Upper lobe of left lung (tissue), 6 donors: Measurements from ENCODE around the gene APBA1. TPM values are rescaled to one million over a fixed set of nuclear protein-coding genes. Genes with fewer than 3 reads are reported as not detected.
"Not testable (repeated sequence)": the region's sequence is repeated elsewhere in the genome, so short reads cannot be mapped to it uniquely, and the experiment has no call there.

Experiments used
- ATAC-seq, 2 donors: fragments of 200-7000 bp; cut with Tn5 transposase; one replicate each; pipeline ENCODE4 v1.9.1; 2022; ENCODE audit warnings: mild to moderate bottlenecking in 2 of 2, moderate library complexity in 2 of 2; ENCODE audit not compliant: low FRiP score in 2 of 2
- DNase-seq, 2 donors: peaks; one replicate each; pipeline ENCODE4 v3.0.0-alpha.2; 2019 to 2020
- H3K27ac ChIP-seq, 4 donors: fragments of 200-600 bp; sonication (generic); one replicate each; pipeline ENCODE4 v1.5.1; 2016 to 2019
- H3K27me3 ChIP-seq, 4 donors: fragments of 200-600 bp; sonication (generic); one replicate each; pipeline ENCODE4 v1.5.1; 2017 to 2019
- H3K36me3 ChIP-seq, 4 donors: fragments of 200-600 bp; sonication (generic); one replicate each; pipeline ENCODE4 v1.5.1; 2016 to 2019
- H3K4me1 ChIP-seq, 4 donors: fragments of 200-600 bp; sonication (generic); one replicate each; pipeline ENCODE4 v1.5.1; 2018 to 2019
- H3K4me3 ChIP-seq, 4 donors: fragments of 200-600 bp; sonication (generic); one replicate each; pipeline ENCODE4 v1.5.1; 2017 to 2019; ENCODE audit warnings: mild to moderate bottlenecking in 2 of 4, moderate library complexity in 1 of 4
- H3K9me3 ChIP-seq, 4 donors: fragments of 200-600 bp; sonication (generic); one replicate each; pipeline ENCODE4 v1.5.1; 2018 to 2019
- CTCF ChIP-seq, 6 experiments: fragments of 450-650 bp in 4 of 6; fragments of 200-600 bp in 2 of 6; sonication (generic) in 2 of 6; IDR thresholded peaks; one replicate each; pipeline ENCODE4 v1.5.1; 2016 to 2019; ENCODE audit warnings: antibody characterized with exemption in 6 of 6
- EP300 ChIP-seq, 4 donors: sonication (generic); formaldehyde crosslinking; IDR thresholded peaks; one replicate each; pipeline ENCODE4 v1.5.1; 2017; ENCODE audit warnings: antibody characterized with exemption in 4 of 4, control low read depth in 2 of 4
- POLR2A ChIP-seq, 4 donors: fragments of 450-650 bp; IDR thresholded peaks; one replicate each; pipeline ENCODE4 v1.5.1; 2016 to 2017; ENCODE audit warnings: antibody characterized with exemption in 4 of 4, mild to moderate bottlenecking in 2 of 4
- POLR2AphosphoS5 ChIP-seq, 2 donors: sonication (generic); formaldehyde crosslinking; IDR thresholded peaks; one replicate each; pipeline ENCODE4 v1.5.1; 2017; ENCODE audit warnings: antibody characterized with exemption in 2 of 2
- WGBS, 2 donors: methylation state at CpG; one replicate each; pipeline ENCODE4 v1.1.5; 2017 to 2018; 5-methylcytosine and 5-hydroxymethylcytosine counted together
- total RNA-seq, 6 donors: library from RNA; depleted of rRNA in 4 of 6; stranded (reverse); fragments of >200 nt in 4 of 6; gene quantifications; one replicate each; pipeline versions ENCODE4 v1.1.0 to v1.2.1, GENCODE V29; 2016 to 2021
- donor health status: DM: no; HTN: no; CAD: no; lungs with moderate emphysema.
- donor health status: DM: no; HTN: yes; CAD: no; lungs with severe emphysema.

Gene APBA1
- total RNA-seq, 6 donors from 2014 or later, result 2.1 to 5.4 (median 4.0) TPM

- ATAC-seq, result peak in 1 of 2 donors; percentile 26
- Histone ChIP-seq H3K36me3 (no peaks in the 10 kb centered on the region), H3K27me3 (no peaks in the 10 kb centered on the region), H3K27ac (no peak overlapping the region), H3K9me3 (no peaks in the 10 kb centered on the region), H3K4me1 (peaks cover 0 to 7% (median 0%) of the 10 kb centered on the region in 4 donors), H3K4me3 (no peak overlapping the region)
- TF ChIP-seq EP300 (IDR thresholded peaks at IDR 0.05) (no peak), CTCF (IDR thresholded peaks at IDR 0.05) (no peak), POLR2A (IDR thresholded peaks at IDR 0.05) (no peak), POLR2AphosphoS5 (IDR thresholded peaks at IDR 0.05) (no peak)
- DNase-seq, result peak in 1 of 2 donors; percentile 71
- 77 to 79% methylated on average over 22 to 51 of the region's 52 CpGs for WGBS, 2 donors
Measured at GRCh38 chr9:69411931-69412740, 260.0 kb downstream of the APBA1 start.

- DNase-seq, result no peak
Measured at GRCh38 chr9:69411246-69411645, 260.9 kb downstream of the APBA1 start.

GRCh38 chr9:69409936-69410335 is 262.2 kb downstream of the APBA1 start:
- not testable (repeated sequence) for H3K27ac ChIP-seq, DNase-seq, ATAC-seq, H3K4me1 ChIP-seq, H3K4me3 ChIP-seq, H3K36me3 ChIP-seq, H3K9me3 ChIP-seq, H3K27me3 ChIP-seq
- 85 to 89% methylated on average over 6 of the region's 6 CpGs for WGBS, 2 donors

More at GRCh38 chr9:69411246-69411645, 260.9 kb downstream of the APBA1 start:
- Histone ChIP-seq H3K9me3 (no peaks in the 10 kb centered on the region), H3K36me3 (no peaks in the 10 kb centered on the region), H3K27me3 (no peaks in the 10 kb centered on the region), H3K4me1 (peaks cover 0 to 7% (median 0%) of the 10 kb centered on the region in 4 donors), H3K4me3 (no peak overlapping the region), H3K27ac (no peak overlapping the region)
- WGBS, 2 donors, result 95% methylated on average over 3 of the region's 3 CpGs
- no peak for ATAC-seq
- TF ChIP-seq CTCF (IDR thresholded peaks at IDR 0.05) (no peak), POLR2AphosphoS5 (IDR thresholded peaks at IDR 0.05) (no peak), POLR2A (IDR thresholded peaks at IDR 0.05) (no peak), EP300 (IDR thresholded peaks at IDR 0.05) (no peak)

GRCh38 chr9:69400470-69400869 is 271.7 kb downstream of the APBA1 start:
- Histone ChIP-seq H3K9me3 (no peaks in the 10 kb centered on the region), H3K27ac (no peak overlapping the region), H3K4me3 (no peak overlapping the region), H3K4me1 (no peaks in the 10 kb centered on the region), H3K36me3 (no peaks in the 10 kb centered on the region), H3K27me3 (no peaks in the 10 kb centered on the region)
- TF ChIP-seq POLR2A (IDR thresholded peaks at IDR 0.05), result no peak
- TF ChIP-seq CTCF (IDR thresholded peaks at IDR 0.05), result no peak
- no peak for TF ChIP-seq EP300 (IDR thresholded peaks at IDR 0.05)
- TF ChIP-seq POLR2AphosphoS5 (IDR thresholded peaks at IDR 0.05), result no peak
- no peak for DNase-seq
- WGBS, 2 donors, result 77 to 100% methylated on average over 1 of the region's 1 CpG
- no peak for ATAC-seq

- no peak overlapping the region for H3K27ac ChIP-seq
- H3K36me3 ChIP-seq, result no peaks in the 10 kb centered on the region
- H3K27me3 ChIP-seq, result no peaks in the 10 kb centered on the region
- H3K4me1 ChIP-seq, result no peaks in the 10 kb centered on the region
- ATAC-seq, result no peak
- WGBS, 2 donors, result 59 to 77% methylated on average over 11 to 12 of the region's 12 CpGs
- no peak for TF ChIP-seq EP300 (IDR thresholded peaks at IDR 0.05)
- TF ChIP-seq POLR2A (IDR thresholded peaks at IDR 0.05), result no peak
- no peak for TF ChIP-seq CTCF (IDR thresholded peaks at IDR 0.05)
- H3K9me3 ChIP-seq, result no peaks in the 10 kb centered on the region
- DNase-seq, result no peak
- H3K4me3 ChIP-seq, result no peak overlapping the region
Measured at GRCh38 chr9:69397384-69398214, 274.6 kb downstream of the APBA1 start.
